SK-N-SH (cell line): Measurements from ENCODE around the gene DIO3. TPM values are rescaled to one million over a fixed set of nuclear protein-coding genes. Genes with fewer than 3 reads are reported as not detected.

Experiments used
- CTCF ChIA-PET: fragments of 300-600, 350-600 bp; formaldehyde crosslinking; extraction: SDS; loops from one replicate; lab custom pipeline; 2021; lab: Yijun Ruan, JAX
- POLR2A ChIA-PET: fragments of 350-600 bp; sonication (Branson Sonifier 250); formaldehyde crosslinking; extraction: SDS; loops from one replicate; lab custom pipeline; 2020; ENCODE audit warnings: antibody characterized with exemption, inconsistent platforms; lab: Yijun Ruan, JAX
- DNase-seq: peaks from one replicate; pipeline ENCODE4 v3.0.0; 2012
- H2AFZ ChIP-seq: fragments of 200-600 bp; sonication (generic); 2 replicates; pipeline ENCODE4 v1.8.1; 2016; ENCODE audit warnings: antibody characterized with exemption, mild to moderate bottlenecking, low read depth
- H3F3A ChIP-seq: fragments of 200-600 bp; sonication (generic); replicated peaks from 2 replicates; pipeline ENCODE3; 2016; ENCODE audit warnings: antibody characterized with exemption, mild to moderate bottlenecking; ENCODE audit not compliant: insufficient read depth
- H3K27ac ChIP-seq, 2 experiments: fragments of 200-500 bp in 1 of 2; fragments of 200-600 bp in 1 of 2; sonication (Bioruptor generic) in 1 of 2; sonication (generic), shearing (Covaris generic) in 1 of 2; 2 replicates each; pipeline versions ENCODE4 v1.5.1 to v1.6.1; 2014 to 2016; ENCODE audit warnings: low read depth in 2 of 2, inconsistent platforms in 1 of 2, low read length in 1 of 2, mild to moderate bottlenecking in 1 of 2, mixed read lengths in 1 of 2
- H3K27me3 ChIP-seq: fragments of 200-600 bp; sonication (generic), shearing (Covaris generic); 2 replicates; pipeline ENCODE4 v1.6.1; 2016; ENCODE audit warnings: mixed run types; ENCODE audit not compliant: insufficient read depth
- H3K36me3 ChIP-seq, 2 experiments: fragments of 200-500 bp in 1 of 2; fragments of 200-600 bp in 1 of 2; sonication (Bioruptor generic) in 1 of 2; sonication (generic) in 1 of 2; replicated peaks in 1 of 2; 2 replicates each; pipeline versions ENCODE3 to v1.5.1; 2014 to 2016; ENCODE audit warnings: low read length in 1 of 2, mild to moderate bottlenecking in 1 of 2; ENCODE audit not compliant: insufficient read depth in 2 of 2, control insufficient read depth in 1 of 2
- H3K4me1 ChIP-seq, 2 experiments: fragments of 200-500 bp in 1 of 2; fragments of 200-600 bp in 1 of 2; sonication (Bioruptor generic) in 1 of 2; sonication (generic), shearing (Covaris generic) in 1 of 2; 2 replicates each; pipeline versions ENCODE4 v1.5.1 to v1.6.1; 2014 to 2016; ENCODE audit warnings: low read depth in 1 of 2, low read length in 1 of 2, mixed run types in 1 of 2; ENCODE audit not compliant: insufficient read depth in 2 of 2, control insufficient read depth in 1 of 2
- H3K4me2 ChIP-seq: fragments of 200-600 bp; sonication (generic), shearing (Covaris generic); 2 replicates; pipeline ENCODE4 v1.6.1; 2017; ENCODE audit warnings: mixed run types
- H3K4me3 ChIP-seq, 2 experiments: fragments of 200-500 bp in 1 of 2; fragments of 200-600 bp in 1 of 2; sonication (Bioruptor generic) in 1 of 2; sonication (generic), shearing (Covaris generic) in 1 of 2; 2 replicates each; pipeline versions ENCODE4 v1.5.1 to v1.8.1; 2014 to 2016; ENCODE audit warnings: low read depth in 2 of 2, inconsistent platforms in 1 of 2, low read length in 1 of 2, mild to moderate bottlenecking in 1 of 2, mixed read lengths in 1 of 2, moderate library complexity in 1 of 2
- H3K79me2 ChIP-seq: fragments of 200-600 bp; sonication (generic); 2 replicates; pipeline ENCODE4 v1.8.1; 2017; ENCODE audit warnings: mild to moderate bottlenecking; ENCODE audit not compliant: insufficient read depth
- H3K9ac ChIP-seq: fragments of 200-600 bp; sonication (generic); 2 replicates; pipeline ENCODE4 v1.6.1; 2017; ENCODE audit warnings: mixed run types
- H3K9me2 ChIP-seq: fragments of 200-600 bp; sonication (generic); 2 replicates; pipeline ENCODE4 v1.6.1; 2017; ENCODE audit warnings: mixed run types
- H3K9me3 ChIP-seq: fragments of 200-600 bp; sonication (generic); 2 replicates; pipeline ENCODE4 v1.6.1; 2017; ENCODE audit warnings: mixed run types, mild to moderate bottlenecking, moderate library complexity
- H4K20me1 ChIP-seq: fragments of 200-600 bp; sonication (generic); 2 replicates; pipeline ENCODE4 v1.6.1; 2017; ENCODE audit warnings: mild to moderate bottlenecking, mixed run types; ENCODE audit not compliant: insufficient read depth
- ELF1 ChIP-seq: IDR thresholded peaks from 2 replicates; pipeline ENCODE4 v1.4.0; 2012
- EZH2phosphoT487 ChIP-seq: fragments of 200-600 bp; sonication (generic); IDR thresholded peaks from 2 replicates; pipeline ENCODE4 v1.6.1; 2017; ENCODE audit warnings: low read depth, mixed run types, mild to moderate bottlenecking, antibody characterized with exemption, moderate library complexity, borderline replicate concordance
- FOXM1 ChIP-seq: IDR thresholded peaks from 2 replicates; pipeline ENCODE4 v1.4.0; 2012; ENCODE audit warnings: low read depth, mild to moderate bottlenecking
- GABPA ChIP-seq: IDR thresholded peaks from 2 replicates; pipeline ENCODE4 v1.4.0; 2012; ENCODE audit warnings: low read depth, mild to moderate bottlenecking
- GATA2 ChIP-seq: sonication (generic); formaldehyde crosslinking; IDR thresholded peaks from 2 replicates; pipeline ENCODE4 v1.5.0; 2020; ENCODE audit warnings: mild to moderate bottlenecking, missing genetic modification reagents
- IRF3 ChIP-seq: fragments of 150-350 bp; IDR thresholded peaks from 2 replicates; pipeline ENCODE4 v1.6.1; 2016; ENCODE audit warnings: mild to moderate bottlenecking, low read depth, low read length
- MEF2A ChIP-seq: IDR thresholded peaks from 2 replicates; pipeline ENCODE4 v1.4.0; 2012; ENCODE audit warnings: low read depth, borderline replicate concordance
- NFIC ChIP-seq: IDR thresholded peaks from 2 replicates; pipeline ENCODE4 v1.4.0; 2012; ENCODE audit warnings: borderline replicate concordance
- PBX3 ChIP-seq: IDR thresholded peaks from 2 replicates; pipeline ENCODE4; 2012
- RCOR1 ChIP-seq: fragments of 150-350 bp; IDR thresholded peaks from 2 replicates; pipeline ENCODE4 v1.6.1; 2017; ENCODE audit warnings: antibody characterized with exemption, low read length
- REST ChIP-seq: IDR thresholded peaks from 2 replicates; pipeline ENCODE4 v1.6.1; 2012; ENCODE audit warnings: mild to moderate bottlenecking, low read depth, low read length, moderate library complexity
- SMC3 ChIP-seq: IDR thresholded peaks from 2 replicates; pipeline ENCODE4 v1.6.1; 2012; ENCODE audit warnings: low read depth, low read length, improper control_type of control experiment
- TAF1 ChIP-seq: IDR thresholded peaks from 2 replicates; pipeline ENCODE4 v1.6.1; 2012; ENCODE audit warnings: low read depth, mild to moderate bottlenecking, low read length, moderate library complexity, borderline replicate concordance
- TCF12 ChIP-seq: IDR thresholded peaks from 2 replicates; pipeline ENCODE4 v1.4.0; 2012
- USF2 ChIP-seq: fragments of 150-350 bp; IDR thresholded peaks from 2 replicates; pipeline ENCODE4 v1.6.1; 2017; ENCODE audit warnings: antibody characterized with exemption, low read length, low read depth, borderline replicate concordance
- YY1 ChIP-seq: IDR thresholded peaks from 2 replicates; pipeline ENCODE4 v1.4.0; 2012; ENCODE audit warnings: low read depth, mild to moderate bottlenecking
- WGBS: methylation state at CpG from one replicate; pipeline ENCODE4 v1.1.6; 2017; ENCODE audit warnings: low lambda C conversion rate; 5-methylcytosine and 5-hydroxymethylcytosine counted together
- polyA plus RNA-seq, 3 experiments: library from polyadenylated mRNA; depleted of rRNA; stranded (reverse); fragments of >200 nt; gene quantifications; 2 replicates each; pipeline ENCODE4 v1.2.3, GENCODE V29; 2012

DIO3 gene
- polyA plus RNA-seq, 1 of the 3 experiments (the other 2 are of a cell fraction): not detected

GRCh38 chr14:101586531-101587430 lies 25.5 kb downstream of the DIO3 start:
- POLR2A ChIA-PET: interaction anchor here (0.6 kb wide), 1 partner anchor 690 kb away, joined by 3 read pairs; no protein-coding TSS in a partner anchor
- no peak for TF ChIP-seq FOXM1
- TF ChIP-seq GABPA: no peak
- TF ChIP-seq EZH2phosphoT487: no peak
- no peak for TF ChIP-seq NFIC
- TF ChIP-seq RCOR1: no peak
- no peak for TF ChIP-seq SMC3
- no peak for TF ChIP-seq TCF12
- no peak for TF ChIP-seq USF2
- no peak for TF ChIP-seq MEF2A
- WGBS: 59% methylated on average over 16 of the region's 17 CpGs
- Histone ChIP-seq H3K9ac (no peak overlapping the region), H3K4me1 (peaks cover 0 to 43% of the 10 kb centered on the region in 2 experiments; a peak in 1 of 4 replicates), H3K36me3 (no peaks in the 10 kb centered on the region), H3K79me2 (no peaks in the 10 kb centered on the region), H4K20me1 (no peaks in the 10 kb centered on the region), H3K9me2 (no peaks in the 10 kb centered on the region), H3K4me3 (no peak overlapping the region), H3K4me2 (no peak overlapping the region), H3K27me3 (no peaks in the 10 kb centered on the region), H3K27ac (no peak overlapping the region), H3F3A (no peaks in the 10 kb centered on the region), H3K9me3 (no peaks in the 10 kb centered on the region), H2AFZ (no peak overlapping the region)
- no peak for DNase-seq
- CTCF ChIA-PET: interaction anchor here (0.6 to 1.1 kb wide), 3 partner anchors 24 to 714 kb away, joined by 3 to 4 read pairs (median 3); no protein-coding TSS in a partner anchor

- Histone ChIP-seq H3K4me2 (no peak overlapping the region), H3F3A (no peaks in the 10 kb centered on the region), H3K79me2 (no peaks in the 10 kb centered on the region), H3K9ac (no peak overlapping the region), H2AFZ (no peak overlapping the region), H3K4me3 (no peak overlapping the region), H3K36me3 (no peaks in the 10 kb centered on the region), H3K27ac (no peak overlapping the region), H4K20me1 (no peaks in the 10 kb centered on the region), H3K9me3 (no peaks in the 10 kb centered on the region), H3K27me3 (no peaks in the 10 kb centered on the region), H3K4me1 (peaks cover 0 to 43% of the 10 kb centered on the region in 2 experiments; a peak in 1 of 4 replicates), H3K9me2 (no peaks in the 10 kb centered on the region)
- 83% methylated on average over 28 of the region's 29 CpGs for WGBS
- CTCF ChIA-PET: interaction anchor here (0.8 to 2.3 kb wide), 6 partner anchors 17 to 924 kb away, joined by 3 to 7 read pairs (median 4); no protein-coding TSS in a partner anchor
- POLR2A ChIA-PET: no interaction called here
- DNase-seq: no peak
- TF ChIP-seq PBX3 (no peak), TAF1 (no peak), USF2 (no peak), YY1 (no peak), NFIC (no peak), IRF3 (no peak), GATA2 (CRISPR knock-in tag) (no peak), REST (no peak), ELF1 (no peak)
Observed at GRCh38 chr14:101587441-101587911, 26.2 kb downstream of the DIO3 start.
